ENCODE measurements around the gene ZNF844.
"Not testable (repeated sequence)": the region's sequence is repeated elsewhere in the genome, so short reads cannot be mapped to it uniquely, and the experiment has no call there.

The ZNF844 gene

DNA sequence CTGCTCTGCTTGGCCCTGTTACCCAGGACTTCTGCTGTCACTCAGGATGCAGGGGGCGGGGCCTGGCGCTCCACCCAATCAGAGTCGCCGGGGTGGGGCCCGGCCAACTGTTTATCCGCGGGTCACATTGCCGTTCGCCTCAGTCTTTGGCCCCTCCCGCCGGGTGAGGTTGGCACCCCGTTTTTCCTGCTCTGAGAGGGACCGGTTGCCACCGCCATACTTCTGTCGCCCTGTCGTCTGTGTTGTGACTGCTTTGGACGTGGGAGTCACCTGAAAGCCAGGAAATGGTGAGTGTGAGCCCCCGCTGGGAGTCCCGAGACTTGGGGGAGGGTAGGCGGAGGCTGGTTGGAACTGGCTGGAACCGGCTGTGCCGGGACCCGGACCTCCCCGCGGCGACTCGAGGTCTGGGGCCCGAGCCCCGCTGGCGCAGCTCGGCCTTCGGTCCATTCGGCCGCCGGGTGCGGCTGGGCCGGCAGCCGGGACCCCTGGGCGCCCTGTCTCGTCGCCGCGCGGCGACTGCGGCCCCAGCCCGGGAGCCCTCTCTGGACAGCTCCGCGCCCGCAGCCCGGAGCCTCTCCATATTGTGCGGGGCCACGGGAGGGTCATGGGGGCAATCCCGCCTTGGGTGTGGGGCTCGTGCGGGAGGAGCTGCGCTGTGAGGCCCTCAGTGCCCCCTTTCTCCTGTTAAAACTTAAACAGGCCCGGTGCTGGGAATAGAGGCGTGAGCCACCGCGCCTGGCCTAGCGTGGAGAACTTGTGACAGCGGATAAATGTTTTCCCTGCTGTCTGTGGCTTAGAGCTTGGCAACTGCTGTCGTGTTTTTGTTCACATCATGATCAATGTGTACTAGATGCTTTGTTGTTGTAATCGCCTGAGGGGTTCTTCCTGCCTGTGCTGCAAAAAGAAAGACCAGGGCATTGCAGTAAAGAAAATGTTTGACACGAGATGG lies at the start of gene ZNF844:
Gene ZNF844, plus strand, starts transcription at position 142 of the 949 bp plus-strand sequence. Its CDS starts 143 bp downstream, at position 285.
- DNase-seq = peak; percentile 57

DNA sequence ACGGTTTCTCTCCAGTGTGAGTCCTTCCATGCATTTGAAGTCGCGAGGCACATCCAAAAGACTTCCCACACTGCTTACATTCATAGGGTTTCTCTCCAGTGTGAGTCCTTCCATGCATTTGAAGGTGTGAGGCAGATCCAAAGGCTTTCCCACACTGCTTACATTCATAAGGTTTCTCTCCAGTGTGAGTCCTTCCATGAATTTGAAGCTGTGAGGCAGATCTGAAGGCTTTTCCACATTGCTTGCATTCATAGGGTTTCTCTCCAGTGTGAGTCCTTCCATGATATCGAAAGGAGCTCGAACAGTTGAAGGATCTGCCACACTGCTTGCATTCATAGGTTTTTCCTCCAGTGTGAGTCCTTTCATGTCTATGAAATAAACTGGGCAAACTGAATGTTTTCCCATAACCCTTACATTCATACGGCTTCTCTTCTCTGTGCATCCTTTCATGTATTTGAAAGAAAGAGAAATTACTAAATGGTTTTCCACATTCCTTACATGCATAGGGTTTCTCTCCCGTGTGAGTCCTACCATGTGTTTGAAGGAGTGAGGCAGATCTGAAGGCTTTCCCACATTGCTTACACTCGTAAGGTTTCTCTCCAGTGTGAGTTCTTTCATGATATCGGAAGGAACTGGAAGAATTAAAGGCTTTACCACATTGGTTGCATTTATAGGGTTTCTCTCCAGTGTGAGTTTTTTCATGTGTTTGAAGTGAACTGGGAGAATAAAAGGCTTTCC lies 49.3 kb upstream of the ZNF844 start:
- DNase-seq = no peak

DNA sequence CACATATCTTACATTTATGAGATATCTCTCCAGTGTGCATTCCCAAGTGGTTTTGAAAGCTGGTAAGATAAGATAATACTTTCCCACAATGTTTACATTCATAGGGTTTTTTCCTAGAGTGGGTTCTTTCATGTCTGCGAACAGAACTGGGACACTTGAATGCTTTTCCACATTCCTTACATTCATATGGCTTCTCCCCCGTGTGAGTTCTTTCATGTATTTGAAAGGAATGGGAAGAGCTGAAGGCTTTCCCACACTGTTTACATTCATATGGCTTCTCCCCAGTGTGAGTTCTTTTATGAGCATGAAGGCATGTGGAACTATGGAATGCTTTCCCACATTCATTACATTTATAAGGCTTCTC lies 48.8 kb upstream of the ZNF844 start:
- no peak for DNase-seq

- no peak for DNase-seq
Measured at GRCh38 chr19:12034198-12034597, 30.3 kb upstream of the ZNF844 start.

GRCh38 chr19:12034620-12035019 lies 29.9 kb upstream of the ZNF844 start:
- DNase-seq = no peak

GRCh38 chr19:12035220-12036172 lies 29.0 kb upstream of the ZNF844 start, which contains the start of gene ZNF433:
Gene ZNF433, minus strand, starts transcription at chr19:12035679. Its CDS starts 140 bp downstream, at chr19:12035539.
- peak; percentile 42 for DNase-seq

DNA sequence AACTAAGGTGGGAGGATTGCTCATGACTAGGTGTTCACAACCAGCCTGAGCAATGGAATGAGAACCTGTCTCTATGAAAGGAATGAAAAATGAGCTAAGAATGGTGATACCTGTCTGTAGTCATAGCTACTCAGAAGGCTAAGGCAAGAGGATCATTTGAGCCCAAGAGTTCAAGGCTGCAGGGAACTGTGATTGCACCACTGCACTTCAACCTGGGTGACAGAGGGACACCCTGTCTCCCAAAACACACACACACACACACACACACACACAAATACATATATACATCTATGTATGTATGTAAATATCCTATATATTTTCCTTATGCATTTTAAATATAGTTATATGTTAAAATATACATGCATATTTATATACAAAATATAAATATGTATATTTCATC lies 21.6 kb upstream of the ZNF844 start:
- no peak for DNase-seq

GRCh38 chr19:12043752-12044422 lies 20.6 kb upstream of the ZNF844 start:
- DNase-seq = no peak

GRCh38 chr19:12047868-12048267 lies 16.7 kb upstream of the ZNF844 start:
- DNase-seq = no peak

- DNase-seq = no peak
Measured at GRCh38 chr19:12052091-12052496, 12.4 kb upstream of the ZNF844 start.

- peak; percentile 86 for DNase-seq
Measured at GRCh38 chr19:12052497-12053169, 11.9 kb upstream of the ZNF844 start, which contains the start of gene ZNF878. Gene ZNF878, minus strand, starts transcription at chr19:12052961. Its CDS starts 160 bp downstream, at chr19:12052801.

DNA sequence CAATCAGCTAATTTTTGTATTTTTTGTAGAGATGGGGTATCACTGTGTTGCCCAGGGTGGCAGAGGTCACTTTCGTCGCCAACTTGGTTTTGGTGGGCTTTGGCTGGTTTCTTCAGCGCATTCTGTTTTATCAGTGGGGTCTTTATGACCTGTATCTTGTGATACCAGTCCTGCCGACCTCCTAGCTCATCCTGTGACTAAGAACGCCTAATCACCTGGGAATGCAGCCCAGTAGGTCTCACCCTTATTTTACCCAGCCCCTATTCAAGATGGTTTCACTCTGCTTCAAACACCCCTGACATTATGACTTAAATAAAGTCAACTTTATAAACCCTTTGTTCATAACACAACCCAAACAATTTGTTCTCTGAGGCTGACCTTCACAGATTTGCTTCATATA lies 8.7 kb upstream of the ZNF844 start:
- no peak for DNase-seq

DNA sequence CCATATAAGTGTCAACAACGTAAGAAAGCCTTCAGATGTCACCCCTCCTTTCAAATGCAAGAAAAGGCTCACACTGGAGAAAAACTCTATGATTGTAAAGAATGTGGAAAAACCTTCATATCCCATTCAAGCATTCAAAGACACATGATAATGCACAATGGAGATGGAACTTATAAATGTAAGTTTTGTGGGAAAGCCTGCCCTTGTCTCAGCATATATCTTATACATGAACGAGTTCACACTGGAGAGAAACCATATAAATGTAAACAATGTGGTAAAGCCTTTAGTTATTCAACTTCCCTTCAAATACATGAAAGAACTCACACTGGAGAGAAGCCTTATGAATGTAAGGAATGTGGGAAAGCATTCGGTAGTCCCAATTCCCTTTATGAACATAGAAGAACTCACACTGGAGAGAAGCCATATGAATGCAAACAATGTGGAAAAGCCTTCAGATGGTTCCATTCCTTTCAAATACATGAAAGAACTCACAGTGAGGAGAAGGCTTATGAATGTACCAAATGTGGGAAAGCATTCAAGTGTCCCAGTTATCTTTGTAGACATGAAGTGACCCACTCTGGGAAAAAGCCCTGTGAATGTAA lies 11.1 kb downstream of the ZNF844 start:
- DNase-seq = no peak

DNA sequence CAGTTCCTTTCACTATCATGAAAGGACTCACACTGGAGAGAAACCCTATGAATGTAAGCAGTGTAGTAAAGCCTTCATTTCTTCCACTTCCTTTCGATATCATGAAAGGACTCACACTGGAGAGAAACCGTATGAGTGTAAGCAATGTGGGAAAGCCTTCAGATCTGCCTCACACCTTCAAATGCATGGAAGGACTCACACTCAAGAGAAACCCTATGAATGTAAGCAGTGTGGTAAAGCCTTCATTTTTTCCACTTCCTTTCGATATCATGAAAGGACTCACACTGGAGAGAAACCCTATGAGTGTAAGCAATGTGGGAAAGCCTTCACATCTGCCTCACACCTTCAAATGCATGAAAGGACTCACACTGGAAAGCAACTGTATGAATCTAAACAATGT lies 11.8 kb downstream of the ZNF844 start:
- DNase-seq = not testable (repeated sequence)

DNA sequence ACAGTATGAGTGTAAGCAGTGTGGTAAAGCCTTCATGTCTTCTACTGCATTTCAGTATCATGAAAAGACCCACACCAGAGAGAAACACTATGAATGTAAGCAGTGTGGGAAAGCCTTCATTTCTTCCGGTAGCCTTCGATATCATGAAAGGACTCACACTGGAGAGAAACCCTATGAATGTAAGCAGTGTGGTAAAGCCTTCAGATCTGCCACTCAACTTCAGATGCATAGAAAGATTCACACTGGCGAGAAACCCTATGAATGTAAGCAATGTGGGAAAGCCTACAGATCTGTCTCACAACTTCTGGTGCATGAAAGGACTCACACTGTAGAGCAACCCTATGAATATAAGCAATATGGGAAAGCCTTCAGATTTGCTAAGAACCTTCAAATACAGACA lies 12.8 kb downstream of the ZNF844 start:
- DNase-seq = no peak

GRCh38 chr19:12083336-12083735 lies 18.8 kb downstream of the ZNF844 start:
- not testable (repeated sequence) for DNase-seq

- DNase-seq = no peak
Measured at GRCh38 chr19:12085074-12085818, 20.7 kb downstream of the ZNF844 start.

GRCh38 chr19:12090807-12091206 lies 26.3 kb downstream of the ZNF844 start:
- peak; percentile 70 for DNase-seq

DNA sequence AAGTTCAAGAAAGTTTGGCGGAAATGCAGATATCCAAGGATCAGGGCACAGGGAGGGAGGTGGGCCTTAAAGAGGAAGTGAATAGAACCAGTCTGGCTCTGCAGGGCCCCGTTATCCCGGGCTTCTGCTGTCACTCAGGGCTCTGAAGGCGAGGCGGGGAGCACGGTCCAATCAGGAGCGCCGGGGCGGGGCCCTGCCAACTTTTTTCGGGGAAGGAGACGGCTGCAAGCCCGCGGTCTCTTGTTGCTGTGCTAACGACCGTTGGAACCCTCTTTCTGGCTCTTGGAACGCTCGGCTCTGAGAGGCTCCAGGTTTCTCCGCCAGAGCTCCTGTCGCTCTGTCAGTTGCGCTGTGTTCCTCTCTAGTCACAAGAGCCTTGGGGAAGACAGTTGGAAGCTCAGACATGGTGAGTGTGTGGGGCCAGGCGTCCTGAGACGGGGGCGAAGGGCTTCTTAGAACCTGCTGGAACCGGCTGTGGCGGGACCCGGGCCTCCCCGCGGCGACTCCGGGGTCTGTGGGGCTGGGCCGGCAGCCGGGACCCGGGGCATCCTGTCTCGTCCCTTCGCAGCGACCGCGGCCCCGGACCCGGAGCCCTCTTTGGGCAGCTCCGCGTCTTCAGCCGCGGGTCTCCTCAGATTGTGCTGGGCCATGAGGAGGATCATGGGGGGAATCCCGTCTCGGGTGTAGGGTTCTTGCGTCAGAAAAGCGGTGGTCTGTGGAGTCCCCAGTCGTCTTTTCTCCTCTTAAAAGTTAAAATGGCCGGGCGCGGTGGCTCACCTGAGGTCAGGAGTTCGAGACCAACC lies 27.7 kb downstream of the ZNF844 start:
- peak; percentile 87 for DNase-seq

Measured in GF-D8 (cell line).